ENCODE data around the gene PKDREJ.

PKDREJ gene

DNA sequence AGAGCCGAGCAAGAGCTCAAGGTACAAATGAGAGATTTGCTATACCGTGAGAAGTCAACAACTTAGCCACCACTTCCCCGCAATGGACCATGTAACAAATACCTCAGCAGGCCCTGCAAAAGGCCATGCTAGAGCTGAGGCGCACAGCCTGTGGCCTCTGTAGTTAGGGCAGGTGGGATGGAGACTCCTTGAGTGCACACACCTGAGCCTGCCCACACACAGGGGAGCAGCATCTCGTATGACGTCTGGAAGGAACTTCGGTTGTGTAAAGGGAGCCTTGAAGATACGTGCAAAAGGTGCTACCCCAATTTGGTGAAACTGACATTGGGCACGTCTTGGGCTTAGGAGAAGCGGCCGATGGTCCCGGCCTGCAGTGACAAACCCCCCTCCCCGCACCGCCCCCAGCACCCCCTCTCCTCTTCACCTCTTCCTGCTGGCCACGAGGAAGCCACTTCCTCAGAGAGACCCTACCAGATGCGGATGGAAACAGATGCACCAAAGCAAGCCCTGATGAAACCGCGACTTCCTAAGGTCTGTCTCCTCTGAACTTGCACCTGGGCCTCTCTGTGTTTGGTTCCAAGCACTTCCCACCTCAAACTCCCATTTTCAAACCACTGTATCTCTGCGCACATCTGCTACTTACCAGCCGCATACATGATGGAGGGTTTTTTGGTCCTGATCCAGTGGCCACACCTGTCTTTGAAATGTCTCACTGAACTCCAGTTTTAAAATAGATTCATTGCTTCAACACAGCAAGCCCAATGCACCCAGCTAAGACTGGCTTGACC, 23.7 kb downstream of the PKDREJ start:
- H3K4me1 Mint-ChIP-seq, result peaks cover 9% of the 10 kb centered on the region
- H3K9me3 Mint-ChIP-seq, result no peaks in the 10 kb centered on the region
- TF ChIP-seq, protein P1, sequence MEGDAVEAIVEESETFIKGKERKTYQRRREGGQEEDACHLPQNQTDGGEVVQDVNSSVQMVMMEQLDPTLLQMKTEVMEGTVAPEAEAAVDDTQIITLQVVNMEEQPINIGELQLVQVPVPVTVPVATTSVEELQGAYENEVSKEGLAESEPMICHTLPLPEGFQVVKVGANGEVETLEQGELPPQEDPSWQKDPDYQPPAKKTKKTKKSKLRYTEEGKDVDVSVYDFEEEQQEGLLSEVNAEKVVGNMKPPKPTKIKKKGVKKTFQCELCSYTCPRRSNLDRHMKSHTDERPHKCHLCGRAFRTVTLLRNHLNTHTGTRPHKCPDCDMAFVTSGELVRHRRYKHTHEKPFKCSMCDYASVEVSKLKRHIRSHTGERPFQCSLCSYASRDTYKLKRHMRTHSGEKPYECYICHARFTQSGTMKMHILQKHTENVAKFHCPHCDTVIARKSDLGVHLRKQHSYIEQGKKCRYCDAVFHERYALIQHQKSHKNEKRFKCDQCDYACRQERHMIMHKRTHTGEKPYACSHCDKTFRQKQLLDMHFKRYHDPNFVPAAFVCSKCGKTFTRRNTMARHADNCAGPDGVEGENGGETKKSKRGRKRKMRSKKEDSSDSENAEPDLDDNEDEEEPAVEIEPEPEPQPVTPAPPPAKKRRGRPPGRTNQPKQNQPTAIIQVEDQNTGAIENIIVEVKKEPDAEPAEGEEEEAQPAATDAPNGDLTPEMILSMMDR (IDR thresholded peaks at IDR 0.05), result no peak
- H3K4me3 Mint-ChIP-seq, result no peak overlapping the region
- no peak overlapping the region for H3K27ac Mint-ChIP-seq
- H3K27me3 Mint-ChIP-seq (ENCODE audit: low read depth, poor library complexity), result peaks cover 20% of the 10 kb centered on the region
- H3K36me3 Mint-ChIP-seq (ENCODE audit: low read depth), result peaks cover 16% of the 10 kb centered on the region
- DNase-seq, result no peak

DNA sequence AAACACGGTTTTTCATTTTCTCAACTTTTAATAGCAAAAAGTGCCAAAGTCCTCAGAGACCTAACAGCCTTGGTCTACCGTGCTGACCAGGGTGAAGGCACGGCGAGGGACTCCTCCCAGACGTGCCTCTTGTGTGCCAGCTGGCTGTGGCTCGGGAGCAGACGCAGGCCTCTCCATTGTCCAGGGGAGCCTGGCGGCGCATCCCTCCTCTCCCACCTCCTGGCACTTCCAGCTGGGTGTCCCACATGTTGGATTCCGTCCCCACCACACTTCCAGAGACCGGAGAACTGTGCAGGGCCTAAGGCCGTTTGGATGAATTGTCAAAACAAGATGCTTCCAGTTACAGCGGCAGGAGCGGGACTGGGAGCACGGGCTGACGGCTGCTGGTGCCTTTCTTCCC, 24.6 kb downstream of the PKDREJ start:
- H3K9me3 Mint-ChIP-seq, result no peaks in the 10 kb centered on the region
- H3K4me3 Mint-ChIP-seq, result no peak overlapping the region
- peaks cover 23% of the 10 kb centered on the region for H3K27me3 Mint-ChIP-seq (ENCODE audit: low read depth, poor library complexity)
- no peak overlapping the region for H3K27ac Mint-ChIP-seq
- peaks cover 11% of the 10 kb centered on the region for H3K36me3 Mint-ChIP-seq (ENCODE audit: low read depth)
- DNase-seq, result no peak
- TF ChIP-seq, protein P1 (IDR thresholded peaks at IDR 0.05), result no peak
- H3K4me1 Mint-ChIP-seq, result peaks cover 10% of the 10 kb centered on the region

DNA sequence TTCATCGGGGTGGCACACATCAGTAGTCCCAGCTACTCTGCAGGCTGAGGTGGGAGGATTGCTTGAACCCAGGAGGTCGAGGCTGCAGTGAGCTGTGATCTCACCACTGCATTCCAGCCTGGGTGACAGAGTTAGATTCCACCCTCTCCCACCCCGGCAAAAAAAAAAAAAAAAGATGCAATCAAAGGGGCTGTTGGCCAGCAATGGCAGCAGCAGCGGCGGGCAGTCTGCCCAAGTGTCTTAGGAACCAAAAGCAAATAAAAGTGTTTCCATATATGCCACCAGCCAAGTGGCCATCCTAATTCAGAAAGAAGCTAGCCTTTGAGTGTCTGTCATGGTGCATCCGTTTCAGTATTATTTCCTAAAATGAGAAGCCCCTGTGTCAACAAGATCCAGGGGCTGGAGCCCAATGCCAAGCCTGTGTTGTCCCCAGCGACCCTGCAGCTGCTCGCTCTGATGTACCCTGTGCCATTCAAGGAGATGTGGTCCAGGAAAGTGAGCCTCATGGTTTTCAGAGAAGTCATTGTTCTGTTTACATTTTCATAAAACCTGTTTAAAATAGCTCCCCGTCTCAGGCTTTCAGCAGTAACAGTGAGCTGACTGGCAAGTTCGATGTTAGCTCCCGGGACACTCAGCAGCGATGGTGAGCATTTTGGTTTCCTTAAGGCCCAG, 25.6 kb downstream of the PKDREJ start:
- H3K9me3 Mint-ChIP-seq, result no peaks in the 10 kb centered on the region
- DNase-seq, result no peak
- H3K27me3 Mint-ChIP-seq (ENCODE audit: low read depth, poor library complexity), result peaks cover 22% of the 10 kb centered on the region
- no peak overlapping the region for H3K4me3 Mint-ChIP-seq
- no peak overlapping the region for H3K27ac Mint-ChIP-seq
- TF ChIP-seq, protein P1 (IDR thresholded peaks at IDR 0.05), result no peak
- H3K4me1 Mint-ChIP-seq, result peaks cover 15% of the 10 kb centered on the region
- peaks cover 11% of the 10 kb centered on the region for H3K36me3 Mint-ChIP-seq (ENCODE audit: low read depth)

- Mint-ChIP-seq H3K27ac (no peak overlapping the region), H3K9me3 (no peaks in the 10 kb centered on the region), H3K36me3 (ENCODE audit: low read depth) (peaks cover 11% of the 10 kb centered on the region), H3K4me1 (peaks cover 6% of the 10 kb centered on the region), H3K4me3 (no peak overlapping the region), H3K27me3 (ENCODE audit: low read depth, poor library complexity) (peaks cover 14% of the 10 kb centered on the region)
- TF ChIP-seq, protein P1 (IDR thresholded peaks at IDR 0.05), result no peak
- no peak for DNase-seq
Observed at GRCh38 chr22:46234969-46235368, 28.2 kb downstream of the PKDREJ start.

DNA sequence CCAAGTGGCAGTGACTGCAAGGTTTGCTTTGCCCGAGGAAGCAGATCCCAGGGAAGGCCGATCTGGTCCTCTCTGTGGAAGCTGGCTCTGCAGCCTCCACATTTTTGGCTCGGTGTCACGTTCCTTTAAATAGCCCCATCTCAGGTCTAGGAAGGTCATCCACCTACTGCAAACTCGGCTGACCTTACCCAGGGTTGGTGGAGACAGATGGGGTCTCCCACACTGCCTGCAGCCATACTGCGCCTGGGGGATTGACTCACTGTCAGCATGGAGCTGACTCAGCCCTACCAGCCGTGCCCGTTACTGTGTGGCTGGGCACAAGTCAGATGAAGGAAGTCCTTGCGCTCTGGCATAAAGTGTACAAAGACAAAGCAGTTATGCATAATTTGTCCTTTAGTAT, 29.9 kb downstream of the PKDREJ start:
- peaks cover 10% of the 10 kb centered on the region for H3K27me3 Mint-ChIP-seq (ENCODE audit: low read depth, poor library complexity)
- no peak for DNase-seq
- no peaks in the 10 kb centered on the region for H3K9me3 Mint-ChIP-seq
- TF ChIP-seq, protein P1 (IDR thresholded peaks at IDR 0.05), result no peak
- peaks cover 9% of the 10 kb centered on the region for H3K36me3 Mint-ChIP-seq (ENCODE audit: low read depth)
- peak overlapping the region; percentile 29 for H3K27ac Mint-ChIP-seq
- H3K4me1 Mint-ChIP-seq, result peaks cover 6% of the 10 kb centered on the region
- H3K4me3 Mint-ChIP-seq, result no peak overlapping the region

Data from nephron progenitor cell (in vitro differentiated cells).